ENCODE measurements around the gene NRN1.

- TF ChIP-seq CTCF (IDR thresholded peaks at IDR 0.05) (no peak), POLR2A (IDR thresholded peaks at IDR 0.05) (no peak)
These were observed 37.6 kb downstream of the NRN1 start for GRCh38 chr6:5968817-5969734.

All from heart left ventricle (tissue), 13 donors.